ENCODE data around the gene SMKR1.

Gene SMKR1

DNA sequence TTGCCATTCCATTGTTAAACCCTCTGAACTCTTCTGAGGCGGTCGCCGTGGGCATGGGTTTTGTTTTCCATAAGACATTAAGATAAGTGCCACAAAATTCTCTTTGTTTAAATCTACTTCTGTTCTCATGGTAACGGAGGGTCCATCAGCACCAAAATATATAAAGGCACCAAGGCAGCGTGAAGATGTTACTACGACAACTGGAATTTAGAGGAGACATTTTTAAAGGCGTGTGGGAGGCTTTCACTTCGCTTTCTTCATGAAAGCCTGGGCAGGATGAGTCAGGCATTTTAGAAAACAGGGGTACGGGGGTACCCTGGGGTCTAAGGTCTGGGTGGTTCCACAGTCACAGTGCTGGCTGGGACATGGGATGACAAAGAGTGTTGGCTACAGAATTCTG is 34.0 kb downstream of the SMKR1 start:
- no peak overlapping the region for H3K27ac ChIP-seq
- TF ChIP-seq CTCF (IDR thresholded peaks at IDR 0.05) (no peak), ZFX (IDR thresholded peaks at IDR 0.05; ENCODE audit: borderline replicate concordance) (no peak)

DNA sequence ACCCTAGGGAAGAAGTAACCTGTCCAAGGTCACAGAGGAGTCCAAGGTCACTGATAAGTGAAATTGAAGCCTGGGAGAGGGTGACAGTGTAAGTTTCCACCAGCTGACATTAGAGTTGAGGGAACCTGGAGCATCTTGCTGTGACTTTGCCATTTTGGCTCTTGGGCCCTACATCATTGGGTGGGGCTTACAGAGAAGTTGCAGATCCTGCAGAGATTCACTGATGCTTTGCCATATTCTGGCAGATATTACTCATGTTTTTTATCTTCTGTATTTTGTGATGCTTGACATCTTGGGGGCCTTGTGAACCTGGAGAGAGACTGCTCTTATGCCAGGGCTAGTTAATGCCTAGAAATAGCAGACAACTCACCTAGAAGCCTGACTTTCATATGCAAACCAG is 36.5 kb downstream of the SMKR1 start:
- TF ChIP-seq ZFX (IDR thresholded peaks at IDR 0.05; ENCODE audit: borderline replicate concordance) (no peak), CTCF (IDR thresholded peaks at IDR 0.05) (no peak)
- no peak overlapping the region for H3K27ac ChIP-seq

GRCh38 chr7:129540340-129540739 is 38.0 kb downstream of the SMKR1 start:
- no peak overlapping the region for H3K27ac ChIP-seq
- TF ChIP-seq ZFX (IDR thresholded peaks at IDR 0.05; ENCODE audit: borderline replicate concordance) (no peak), CTCF (IDR thresholded peaks at IDR 0.05) (no peak)

DNA sequence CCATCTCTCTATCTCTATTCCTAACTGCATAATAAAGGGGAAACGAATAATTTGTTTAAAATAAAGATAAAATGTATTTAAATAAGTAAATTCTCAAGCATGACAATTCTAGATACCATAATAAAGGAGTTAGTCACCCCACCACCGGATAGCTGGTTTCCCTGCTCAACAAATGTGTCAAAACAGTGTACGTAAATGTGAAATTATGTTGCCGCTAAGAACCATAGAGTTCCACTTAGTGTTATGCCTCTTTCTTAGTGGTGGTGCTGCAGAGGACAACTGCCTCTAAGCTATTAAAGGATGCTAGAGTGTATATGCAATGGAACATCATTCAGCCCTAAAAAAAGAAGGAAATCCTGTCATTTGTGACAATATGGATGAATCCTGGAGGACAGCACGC is 42.4 kb downstream of the SMKR1 start:
- TF ChIP-seq ZFX (IDR thresholded peaks at IDR 0.05; ENCODE audit: borderline replicate concordance) (no peak), CTCF (IDR thresholded peaks at IDR 0.05) (no peak)
- no peak overlapping the region for H3K27ac ChIP-seq

DNA sequence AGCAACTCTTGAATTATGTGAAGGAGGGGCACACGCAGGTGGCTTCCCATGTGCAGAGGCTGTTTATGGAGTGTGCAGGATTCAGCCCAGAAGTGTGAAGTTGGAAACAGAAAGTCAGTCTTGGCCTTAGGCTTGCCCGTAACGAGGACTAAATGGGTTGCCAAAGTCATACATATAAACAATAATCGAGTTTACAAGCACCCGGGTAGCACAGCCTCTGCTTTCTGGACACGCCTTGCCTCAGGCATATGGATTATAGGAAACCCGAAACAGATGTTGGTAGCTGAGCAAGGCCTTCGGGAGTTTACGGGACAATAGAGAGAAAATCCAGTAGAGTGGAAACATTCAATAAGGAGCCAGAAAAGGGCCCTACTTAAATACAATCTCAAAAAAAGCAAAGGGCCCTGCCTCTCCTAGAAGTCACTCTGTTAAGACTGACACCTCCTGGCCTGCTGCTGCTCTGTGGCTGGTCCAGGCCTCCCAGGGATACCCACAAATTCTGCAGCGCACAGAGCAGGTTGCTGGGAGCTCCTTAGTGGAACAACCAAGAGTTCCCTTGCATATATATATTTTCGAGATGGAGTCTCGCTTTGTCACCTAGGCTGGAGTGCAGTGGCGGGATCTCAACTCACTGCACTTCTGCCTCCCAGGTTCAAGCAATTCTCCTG is 48.5 kb downstream of the SMKR1 start:
- TF ChIP-seq CTCF (IDR thresholded peaks at IDR 0.05) (no peak), ZFX (IDR thresholded peaks at IDR 0.05; ENCODE audit: borderline replicate concordance) (no peak)
- H3K27ac ChIP-seq = 0 out of 2 replicates have a peak overlapping the region, but pooled peaks have one; percentile 17

- H3K27ac ChIP-seq = no peak overlapping the region
- no peak for TF ChIP-seq CTCF (IDR thresholded peaks at IDR 0.05)
- no peak for TF ChIP-seq ZFX (IDR thresholded peaks at IDR 0.05; ENCODE audit: borderline replicate concordance)
These were observed 51.6 kb downstream of the SMKR1 start for GRCh38 chr7:129553899-129554461.

GRCh38 chr7:129556607-129557133 is 54.3 kb downstream of the SMKR1 start:
- TF ChIP-seq CTCF (IDR thresholded peaks at IDR 0.05) (no peak), ZFX (IDR thresholded peaks at IDR 0.05; ENCODE audit: borderline replicate concordance) (no peak)
- H3K27ac ChIP-seq = no peak overlapping the region
